Nephron progenitor cell (in vitro differentiated cells): Measurements from ENCODE around the gene PCYT2.

Experiments used
- DNase-seq: peaks from one replicate; pipeline ENCODE4 v3.0.0; 2021
- H3K27ac Mint-ChIP-seq: 2 replicates; pipeline ENCODE4 v1.8.0; 2021; ENCODE audit warnings: mild to moderate bottlenecking, moderate library complexity, mixed read lengths
- H3K27me3 Mint-ChIP-seq: 2 replicates; pipeline ENCODE4 v1.8.0; 2021; ENCODE audit warnings: mild to moderate bottlenecking, low read depth, mixed read lengths; ENCODE audit not compliant: poor library complexity
- H3K36me3 Mint-ChIP-seq: 2 replicates; pipeline ENCODE4 v1.8.0; 2021; ENCODE audit warnings: low read depth, mixed read lengths
- H3K4me1 Mint-ChIP-seq: 2 replicates; pipeline ENCODE4 v1.8.0; 2021; ENCODE audit warnings: mixed read lengths
- H3K4me3 Mint-ChIP-seq: 2 replicates; pipeline ENCODE4 v1.8.0; 2021; ENCODE audit warnings: mild to moderate bottlenecking, moderate library complexity, mixed read lengths
- H3K9me3 Mint-ChIP-seq: 2 replicates; pipeline ENCODE4 v1.8.0; 2021; ENCODE audit warnings: mild to moderate bottlenecking, moderate library complexity, mixed read lengths
- TF ChIP-seq, protein P1 (sequence below): fragments of 200-600 bp; sonication (generic); IDR thresholded peaks from 2 replicates; pipeline ENCODE4 v1.5.0; 2021; ENCODE audit warnings: antibody characterized with exemption

PCYT2 gene

DNA sequence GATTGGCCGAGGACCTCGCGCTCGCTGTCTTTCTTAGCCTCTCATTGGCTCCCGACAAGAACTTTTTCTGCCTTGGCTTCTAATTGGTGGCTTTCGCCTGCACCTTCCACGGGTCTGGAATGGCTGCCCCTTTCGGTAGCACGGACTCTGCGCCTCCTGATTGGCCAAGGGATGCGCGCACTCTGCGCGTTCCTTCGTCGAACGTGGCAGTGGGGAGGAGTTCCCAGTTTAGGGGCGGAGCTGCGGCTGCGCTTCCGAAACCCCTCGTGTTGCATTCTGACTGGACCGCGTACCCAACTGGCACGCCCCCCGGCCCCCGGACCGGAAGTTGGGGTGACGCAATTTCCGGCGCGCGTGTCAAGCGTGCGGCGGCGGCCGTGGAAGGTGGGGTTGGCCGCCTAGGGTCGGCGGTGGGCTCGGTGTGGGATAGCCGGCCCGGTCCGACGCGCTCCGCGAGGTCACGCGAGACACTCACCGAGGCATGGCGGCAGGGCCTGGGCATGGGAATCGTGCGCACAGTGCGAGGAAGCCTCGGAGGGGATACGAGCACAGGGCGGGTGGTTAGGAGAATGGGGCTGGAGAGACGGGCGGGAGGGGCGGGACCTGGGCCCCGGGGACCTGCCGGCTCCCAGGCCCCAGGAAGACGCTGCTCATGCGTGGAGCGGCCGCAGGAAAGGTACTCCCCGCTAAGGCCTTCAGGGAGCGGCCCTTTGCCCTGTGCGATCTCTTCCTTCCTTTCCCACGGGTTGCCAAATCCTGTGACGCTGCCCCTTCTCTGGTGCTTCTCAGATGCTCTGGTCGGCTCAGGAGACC is 50.2 kb downstream of the PCYT2 start:
- H3K4me3 Mint-ChIP-seq = peak overlapping the region; percentile 94
- no peaks in the 10 kb centered on the region for H3K9me3 Mint-ChIP-seq
- peaks cover 27% of the 10 kb centered on the region for H3K36me3 Mint-ChIP-seq
- TF ChIP-seq, protein P1, sequence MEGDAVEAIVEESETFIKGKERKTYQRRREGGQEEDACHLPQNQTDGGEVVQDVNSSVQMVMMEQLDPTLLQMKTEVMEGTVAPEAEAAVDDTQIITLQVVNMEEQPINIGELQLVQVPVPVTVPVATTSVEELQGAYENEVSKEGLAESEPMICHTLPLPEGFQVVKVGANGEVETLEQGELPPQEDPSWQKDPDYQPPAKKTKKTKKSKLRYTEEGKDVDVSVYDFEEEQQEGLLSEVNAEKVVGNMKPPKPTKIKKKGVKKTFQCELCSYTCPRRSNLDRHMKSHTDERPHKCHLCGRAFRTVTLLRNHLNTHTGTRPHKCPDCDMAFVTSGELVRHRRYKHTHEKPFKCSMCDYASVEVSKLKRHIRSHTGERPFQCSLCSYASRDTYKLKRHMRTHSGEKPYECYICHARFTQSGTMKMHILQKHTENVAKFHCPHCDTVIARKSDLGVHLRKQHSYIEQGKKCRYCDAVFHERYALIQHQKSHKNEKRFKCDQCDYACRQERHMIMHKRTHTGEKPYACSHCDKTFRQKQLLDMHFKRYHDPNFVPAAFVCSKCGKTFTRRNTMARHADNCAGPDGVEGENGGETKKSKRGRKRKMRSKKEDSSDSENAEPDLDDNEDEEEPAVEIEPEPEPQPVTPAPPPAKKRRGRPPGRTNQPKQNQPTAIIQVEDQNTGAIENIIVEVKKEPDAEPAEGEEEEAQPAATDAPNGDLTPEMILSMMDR = no peak
- peaks cover 48% of the 10 kb centered on the region for H3K4me1 Mint-ChIP-seq
- H3K27ac Mint-ChIP-seq = peak overlapping the region; percentile 99
- DNase-seq = peak; percentile 99
- H3K27me3 Mint-ChIP-seq = peaks cover 4% of the 10 kb centered on the region

DNA sequence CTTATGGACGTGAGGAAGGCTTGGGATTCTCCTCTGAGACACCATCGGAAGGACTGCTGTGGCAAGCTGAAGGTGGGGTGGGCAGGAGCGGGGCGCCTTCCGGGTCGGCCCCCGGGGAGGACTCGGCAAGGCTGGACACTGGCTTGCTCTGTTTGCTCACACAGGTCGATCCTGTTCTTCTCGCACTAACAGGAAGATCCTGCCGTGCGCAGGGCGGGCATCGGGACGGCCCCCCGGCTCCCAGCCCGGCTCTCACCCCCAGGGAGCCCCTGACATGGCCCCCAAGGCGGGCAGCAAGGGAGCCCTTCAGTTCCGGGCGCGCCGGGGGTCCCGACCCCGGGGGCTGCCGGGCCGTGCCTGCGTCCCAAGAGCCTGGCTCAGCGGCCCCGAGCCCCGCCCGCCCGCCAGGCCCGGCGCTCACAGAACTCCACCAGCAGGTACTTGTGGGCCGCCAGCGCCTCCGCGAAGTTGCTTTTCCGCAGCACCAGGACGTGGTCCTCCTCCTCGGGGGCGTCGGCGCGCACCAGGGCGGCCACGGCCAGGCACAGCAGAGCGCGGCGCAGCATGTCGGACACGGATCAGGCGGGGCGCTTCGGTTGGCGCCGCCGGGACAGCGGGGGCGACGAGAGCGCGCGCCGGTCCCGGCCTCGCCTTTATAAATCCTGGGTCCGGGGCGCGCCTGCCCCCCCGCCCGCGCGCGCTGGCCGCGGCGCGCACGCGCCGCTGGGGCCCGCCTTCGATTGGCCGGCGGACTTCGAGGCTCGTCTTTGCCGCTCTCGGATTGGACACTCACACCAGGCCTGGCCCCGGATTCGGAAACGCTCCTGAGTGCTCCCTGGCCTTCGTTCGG is 51.1 kb downstream of the PCYT2 start, which contains the start of gene P4HB:
TSS of gene P4HB (minus strand) at position 630 of the 850 bp plus-strand sequence. CDS start at position 566, 64 bp downstream.
- Mint-ChIP-seq H3K4me1 (peaks cover 45% of the 10 kb centered on the region), H3K36me3 (peaks cover 33% of the 10 kb centered on the region), H3K27ac (peak within 1 kb of the TSS; percentile 99), H3K9me3 (no peaks in the 10 kb centered on the region), H3K4me3 (peak within 1 kb of the TSS; percentile 96), H3K27me3 (peaks cover 4% of the 10 kb centered on the region)
- peak; percentile 95 for DNase-seq
- TF ChIP-seq, protein P1 = no peak

DNA sequence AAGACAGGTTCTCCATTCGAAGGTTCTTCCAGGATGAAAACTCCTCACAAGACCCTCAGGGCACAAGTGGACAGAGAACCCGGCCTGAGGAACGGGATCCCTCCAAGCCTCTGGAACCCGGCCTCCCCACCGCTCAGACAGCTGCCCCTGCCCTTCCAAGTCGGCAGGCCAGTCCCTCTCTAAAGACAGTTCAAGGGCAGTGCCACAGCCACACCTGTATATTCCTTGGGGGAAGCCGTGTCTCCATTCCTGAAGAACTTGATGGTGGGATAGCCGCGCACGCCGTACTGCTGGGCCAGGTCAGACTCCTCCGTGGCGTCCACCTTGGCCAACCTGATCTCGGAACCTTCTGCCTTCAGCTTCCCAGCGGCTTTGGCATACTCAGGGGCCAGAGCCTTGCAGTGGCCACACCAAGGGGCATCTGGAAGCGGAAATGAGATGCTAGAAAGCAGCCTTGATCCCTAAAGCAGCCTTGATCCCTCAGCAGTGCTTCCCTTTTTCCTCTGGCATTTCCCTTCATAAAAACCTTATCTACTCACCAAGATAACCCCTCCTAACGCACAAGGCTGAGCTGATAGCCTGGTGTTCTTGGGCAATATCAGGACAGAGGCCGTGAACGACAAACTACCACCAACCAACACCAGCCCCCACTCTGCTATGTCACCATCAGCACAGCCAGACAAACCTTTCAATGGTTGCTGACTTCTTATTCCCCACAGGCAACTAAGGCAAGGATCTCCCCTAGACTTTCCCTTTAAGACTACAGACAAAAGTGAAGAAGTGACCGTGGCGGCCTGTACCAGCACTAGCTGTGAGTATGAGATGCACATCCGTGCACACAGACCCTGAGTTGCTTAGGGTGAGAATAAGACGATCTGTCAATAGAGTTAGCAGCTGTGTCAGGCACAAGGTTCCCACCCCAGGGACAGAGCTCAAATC is 52.0 kb downstream of the PCYT2 start:
- H3K4me1 Mint-ChIP-seq = peaks cover 45% of the 10 kb centered on the region
- no peak for DNase-seq
- H3K4me3 Mint-ChIP-seq = peak overlapping the region; percentile 96
- H3K9me3 Mint-ChIP-seq = no peaks in the 10 kb centered on the region
- TF ChIP-seq, protein P1 = no peak
- peaks cover 33% of the 10 kb centered on the region for H3K36me3 Mint-ChIP-seq
- peak overlapping the region; percentile 95 for H3K27ac Mint-ChIP-seq
- H3K27me3 Mint-ChIP-seq = peaks cover 4% of the 10 kb centered on the region

DNA sequence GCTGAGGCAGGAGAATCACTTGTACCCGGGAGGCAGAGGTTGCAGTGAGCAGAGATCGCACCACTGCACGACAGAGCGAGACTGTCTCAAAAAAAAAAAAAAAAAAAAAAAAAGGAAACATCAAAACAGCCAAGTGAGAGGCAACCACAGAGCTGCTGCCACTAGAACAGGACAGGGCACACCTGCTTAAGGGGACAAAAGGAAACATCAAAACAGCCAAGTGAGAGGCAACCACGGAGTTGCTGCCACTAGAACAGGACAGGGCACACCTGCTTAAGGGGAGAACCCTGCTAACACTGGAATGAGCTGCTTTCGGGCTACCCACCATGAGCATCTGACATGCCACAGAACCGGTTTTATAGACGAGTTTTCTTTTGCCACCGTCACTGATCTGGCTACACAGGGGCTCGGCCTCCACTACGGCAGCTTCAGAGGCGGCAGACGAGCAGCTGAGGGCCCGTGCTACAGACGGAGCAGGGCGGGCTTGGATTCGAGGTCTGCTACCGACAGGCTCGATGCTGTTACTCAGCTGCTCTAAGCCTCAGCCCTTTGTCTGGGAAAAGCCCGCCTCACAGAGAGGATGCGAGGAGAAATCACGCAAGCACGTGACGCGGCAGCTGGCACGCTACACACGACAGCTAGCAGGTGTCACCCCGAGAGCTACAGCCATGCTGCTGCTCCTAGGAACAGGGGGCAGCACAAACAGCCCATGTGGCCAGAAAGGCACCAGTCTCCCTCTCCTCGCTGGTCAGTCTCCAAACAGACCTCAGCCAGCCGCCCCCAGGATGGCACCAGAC is 52.8 kb downstream of the PCYT2 start:
- TF ChIP-seq, protein P1 = no peak
- Mint-ChIP-seq H3K36me3 (peaks cover 37% of the 10 kb centered on the region), H3K9me3 (no peaks in the 10 kb centered on the region), H3K27ac (no peak overlapping the region), H3K27me3 (peaks cover 4% of the 10 kb centered on the region), H3K4me3 (peak overlapping the region; percentile 96), H3K4me1 (peaks cover 41% of the 10 kb centered on the region)
- no peak for DNase-seq
